CD4-positive, alpha-beta memory T cell (primary cell): ENCODE measurements around the gene KATNAL1. TPM values are rescaled to one million over a fixed set of nuclear protein-coding genes. Genes with fewer than 3 reads are reported as not detected.
"Not testable (repeated sequence)": the region's sequence is repeated elsewhere in the genome, so short reads cannot be mapped to it uniquely, and the experiment has no call there.

Experiments
- CTCF ChIA-PET: fragments of 350-600 bp; sonication (Branson Sonifier 250); formaldehyde crosslinking; loops from one replicate; lab custom pipeline; 2021; ENCODE audit warnings: inconsistent platforms; ENCODE audit not compliant: partially characterized antibody; lab: Charles Lee
- POLR2A ChIA-PET: fragments of 350-600 bp; sonication (Branson Sonifier 250); formaldehyde crosslinking; loops from one replicate; lab custom pipeline; 2021; ENCODE audit not compliant: partially characterized antibody; lab: Charles Lee
- DNase-seq, 5 donors: peaks; one replicate each; pipeline versions ENCODE4 v3.0.0 to v3.0.0-alpha.2; 2020 to 2022; ENCODE audit warnings: mixed read lengths in 1 of 5
- H3K27ac ChIP-seq: one replicate; pipeline ENCODE4 v1.7.0; 2013; ENCODE audit warnings: low read depth, low read length
- H3K27me3 ChIP-seq: 2 replicates; pipeline ENCODE4 v1.7.0; 2013; ENCODE audit warnings: mild to moderate bottlenecking, low read length, moderate library complexity; ENCODE audit not compliant: insufficient read depth
- H3K36me3 ChIP-seq: 2 replicates; pipeline ENCODE4 v1.7.0; 2013; ENCODE audit warnings: mild to moderate bottlenecking, low read length, moderate library complexity; ENCODE audit not compliant: insufficient read depth
- H3K4me1 ChIP-seq: 2 replicates; pipeline ENCODE4 v1.7.0; 2013; ENCODE audit warnings: mild to moderate bottlenecking, low read length, moderate library complexity; ENCODE audit not compliant: insufficient read depth
- H3K4me3 ChIP-seq, 2 donors: one replicate each; pipeline ENCODE4 v1.7.0; 2013; ENCODE audit warnings: low read length in 2 of 2, mild to moderate bottlenecking in 1 of 2
- H3K9me3 ChIP-seq, 2 donors: one replicate each; pipeline ENCODE4 v1.7.0; 2013; ENCODE audit warnings: low read length in 2 of 2, control low read depth in 1 of 2; ENCODE audit not compliant: control insufficient read depth in 1 of 2
- H3K27ac Mint-ChIP-seq, 7 donors: one replicate each; pipeline ENCODE4 v1.8.0; 2020 to 2021; ENCODE audit warnings: mixed read lengths in 7 of 7, mild to moderate bottlenecking in 6 of 7, inconsistent platforms in 3 of 7, moderate library complexity in 3 of 7
- H3K27me3 Mint-ChIP-seq, 2 donors: one replicate each; pipeline ENCODE4 v1.8.0; 2020 to 2021; ENCODE audit warnings: mixed read lengths in 2 of 2
- H3K36me3 Mint-ChIP-seq, 2 donors: one replicate each; pipeline ENCODE4 v1.8.0; 2020 to 2021; ENCODE audit warnings: mixed read lengths in 2 of 2, inconsistent platforms in 1 of 2, mild to moderate bottlenecking in 1 of 2
- H3K4me1 Mint-ChIP-seq, 4 donors: one replicate each; pipeline ENCODE4 v1.8.0; 2020 to 2021; ENCODE audit warnings: mixed read lengths in 4 of 4, mild to moderate bottlenecking in 1 of 4
- H3K4me3 Mint-ChIP-seq, 8 donors: one replicate each; pipeline ENCODE4 v1.8.0; 2020 to 2021; ENCODE audit warnings: mixed read lengths in 8 of 8, mild to moderate bottlenecking in 7 of 8, moderate library complexity in 6 of 8, inconsistent platforms in 3 of 8
- H3K9me3 Mint-ChIP-seq, 8 donors: one replicate each; pipeline ENCODE4 v1.8.0; 2020 to 2021; ENCODE audit warnings: mixed read lengths in 8 of 8, mild to moderate bottlenecking in 5 of 8, inconsistent platforms in 3 of 8, moderate library complexity in 1 of 8
- intact Hi-C: fragments of 100-400 bp; cut with micrococcal nuclease; formaldehyde crosslinking; loops from one replicate; pipeline ENCODE4 v1.15.1; 2023
- polyA plus RNA-seq, 2 donors: library from polyadenylated mRNA; unstranded; fragments of 300-500 nt; fragmentation: Illumina TruSeq; gene quantifications; one replicate each; pipeline ENCODE4 v1.2.3, GENCODE V29; 2021
- total RNA-seq, 2 experiments: library from RNA; stranded (reverse); gene quantifications; one replicate each; pipeline ENCODE4 v1.2.3, GENCODE V29; 2021

KATNAL1 gene
- total and polyA plus RNA-seq, 4 experiments from 2014 or later, result 1.7 to 6.4 (median 4.8) TPM

DNA sequence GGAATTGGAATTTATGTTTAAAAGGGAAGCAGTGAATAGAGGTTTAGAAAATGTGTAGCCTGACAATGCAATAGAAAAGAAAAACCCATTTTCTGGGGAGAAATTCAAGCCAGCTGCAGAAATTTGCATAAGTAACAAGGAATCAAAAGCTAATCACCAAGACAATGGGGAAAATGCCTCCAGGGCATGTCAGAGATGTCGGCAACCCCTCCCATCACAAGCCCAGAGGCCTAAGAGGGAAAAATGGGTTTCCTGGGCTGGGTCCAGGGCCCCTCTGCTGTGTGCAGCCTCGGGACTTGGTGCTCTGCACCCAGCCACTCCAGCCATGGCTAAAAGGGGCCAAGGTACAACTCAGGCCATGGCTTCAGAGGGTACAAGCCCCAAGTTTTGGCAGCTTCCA is 21.3 kb downstream of the KATNAL1 start:
- CTCF ChIA-PET, H3K4me3 Mint-ChIP-seq: not testable (repeated sequence)

GRCh38 chr13:30276178-30276577 is 31.2 kb downstream of the KATNAL1 start:
- intact Hi-C loops, result no loop called here
- Histone ChIP-seq H3K9me3 (no peaks in the 10 kb centered on the region), H3K36me3 (no peaks in the 10 kb centered on the region), H3K27ac (no peak overlapping the region), H3K27me3 (no peaks in the 10 kb centered on the region), H3K4me1 (no peaks in the 10 kb centered on the region), H3K4me3 (no peak overlapping the region)
- H3K9me3 Mint-ChIP-seq, result peaks cover 0 to 3% (median 0%) of the 10 kb centered on the region in 8 donors
- no peak overlapping the region for H3K4me3 Mint-ChIP-seq
- ChIA-PET CTCF (interaction anchor here (0.8 to 1.0 kb wide), 2 partner anchors 17 to 96 kb away, joined by 3 to 4 read pairs; no protein-coding TSS in a partner anchor), POLR2A (interaction anchor here (1.1 kb wide), 1 partner anchor 31 kb away, joined by 4 read pairs; the partner anchor contains the start of gene KATNAL1)
- no peaks in the 10 kb centered on the region for H3K27me3 Mint-ChIP-seq
- DNase-seq, result no peak
- H3K36me3 Mint-ChIP-seq, result peaks cover 11 to 24% of the 10 kb centered on the region in 2 donors
- H3K4me1 Mint-ChIP-seq, result peaks cover 6 to 20% (median 11%) of the 10 kb centered on the region in 4 donors
- H3K27ac Mint-ChIP-seq, result peak overlapping the region in 1 of 7 donors; percentile 73

More for the DNA sequence above, 21.3 kb downstream of the KATNAL1 start:
- H3K36me3 ChIP-seq, POLR2A ChIA-PET, H3K27ac Mint-ChIP-seq, H3K4me1 ChIP-seq, H3K27ac ChIP-seq, H3K4me1 Mint-ChIP-seq, DNase-seq, intact Hi-C loops, H3K27me3 Mint-ChIP-seq, H3K4me3 ChIP-seq, H3K9me3 ChIP-seq, H3K27me3 ChIP-seq, H3K9me3 Mint-ChIP-seq: not testable (repeated sequence)
- peaks cover 2 to 14% of the 10 kb centered on the region in 2 donors for H3K36me3 Mint-ChIP-seq

DNA sequence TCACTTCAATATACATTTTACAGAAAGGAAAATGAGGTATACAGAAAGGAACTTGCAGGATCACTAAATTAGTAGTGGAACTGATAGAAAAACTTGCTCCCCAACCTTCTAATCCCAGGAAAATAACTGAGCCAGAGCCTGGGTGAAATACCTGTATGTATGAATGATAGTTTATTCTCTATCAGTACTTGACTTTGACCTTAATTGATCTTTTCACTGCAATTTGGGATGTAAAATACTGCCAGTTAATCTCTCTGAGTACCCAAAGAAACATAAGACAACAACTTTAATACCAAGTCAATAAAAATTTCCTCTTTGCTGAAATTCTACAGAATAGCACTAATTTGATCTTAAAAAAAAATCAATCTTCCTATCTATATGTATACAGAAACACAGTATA is 33.3 kb downstream of the KATNAL1 start:
- Mint-ChIP-seq H3K27ac (no peak overlapping the region), H3K9me3 (peaks cover 0 to 3% (median 0%) of the 10 kb centered on the region in 8 donors), H3K4me1 (peaks cover 6 to 20% (median 12%) of the 10 kb centered on the region in 4 donors), H3K27me3 (no peaks in the 10 kb centered on the region), H3K36me3 (peaks cover 11 to 21% of the 10 kb centered on the region in 2 donors), H3K4me3 (no peak overlapping the region)
- no peak for DNase-seq
- Histone ChIP-seq H3K4me1 (no peaks in the 10 kb centered on the region), H3K27me3 (no peaks in the 10 kb centered on the region), H3K27ac (no peak overlapping the region), H3K9me3 (no peaks in the 10 kb centered on the region), H3K4me3 (no peak overlapping the region), H3K36me3 (no peaks in the 10 kb centered on the region)
- ChIA-PET POLR2A (no interaction called here), CTCF (no interaction called here)
- intact Hi-C loops, result no loop called here

- CTCF ChIA-PET, DNase-seq, H3K27me3 ChIP-seq, H3K27me3 Mint-ChIP-seq, H3K9me3 Mint-ChIP-seq, H3K4me3 Mint-ChIP-seq, H3K4me1 Mint-ChIP-seq, H3K27ac Mint-ChIP-seq, intact Hi-C loops, POLR2A ChIA-PET, H3K36me3 ChIP-seq, H3K9me3 ChIP-seq, H3K4me1 ChIP-seq, H3K27ac ChIP-seq, H3K4me3 ChIP-seq: not testable (repeated sequence)
- peaks cover 6 to 19% of the 10 kb centered on the region in 2 donors for H3K36me3 Mint-ChIP-seq
These were observed 37.3 kb downstream of the KATNAL1 start for GRCh38 chr13:30270035-30270434.

GRCh38 chr13:30268673-30269072 is 38.7 kb downstream of the KATNAL1 start:
- Mint-ChIP-seq H3K27ac (peak overlapping the region in 2 of 7 donors; percentile 27 to 65), H3K4me3 (no peak overlapping the region), H3K9me3 (peaks cover 0 to 2% (median 0%) of the 10 kb centered on the region in 8 donors), H3K4me1 (peaks cover 0 to 9% (median 4%) of the 10 kb centered on the region in 4 donors), H3K27me3 (no peaks in the 10 kb centered on the region), H3K36me3 (peaks cover 2 to 12% of the 10 kb centered on the region in 2 donors)
- ChIA-PET POLR2A (no interaction called here), CTCF (no interaction called here)
- intact Hi-C loops, result no loop called here
- Histone ChIP-seq H3K9me3 (no peaks in the 10 kb centered on the region), H3K27ac (no peak overlapping the region), H3K4me1 (no peaks in the 10 kb centered on the region), H3K4me3 (no peak overlapping the region), H3K36me3 (no peaks in the 10 kb centered on the region), H3K27me3 (no peaks in the 10 kb centered on the region)
- DNase-seq, result no peak

DNA sequence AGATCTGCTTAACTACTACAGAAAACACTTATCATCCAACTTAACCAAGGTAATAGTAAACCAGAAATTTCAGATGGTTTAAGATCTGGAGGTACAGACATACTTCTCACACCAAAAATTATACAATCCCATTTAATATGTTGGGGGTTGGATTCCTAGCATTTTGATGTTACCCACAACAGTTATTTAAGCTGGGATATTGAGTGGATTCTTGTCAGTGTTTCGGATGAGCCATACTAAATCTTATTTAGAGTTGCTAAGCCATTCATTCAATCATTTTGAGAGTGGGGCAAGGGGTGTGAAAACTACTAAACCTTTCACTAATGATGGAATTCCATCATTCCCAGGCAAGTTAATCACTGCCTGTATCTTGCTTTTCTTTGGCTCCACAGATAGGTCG is 40.6 kb downstream of the KATNAL1 start:
- H3K4me1 Mint-ChIP-seq, result peaks cover 0 to 4% (median 3%) of the 10 kb centered on the region in 4 donors
- Histone ChIP-seq H3K27ac (no peak overlapping the region), H3K4me3 (no peak overlapping the region), H3K27me3 (no peaks in the 10 kb centered on the region), H3K9me3 (no peaks in the 10 kb centered on the region), H3K4me1 (no peaks in the 10 kb centered on the region), H3K36me3 (no peaks in the 10 kb centered on the region)
- intact Hi-C loops, result no loop called here
- ChIA-PET POLR2A (interaction anchor here (1.3 kb wide), 1 partner anchor 152 kb away, joined by 3 read pairs; no protein-coding TSS in a partner anchor), CTCF (no interaction called here)
- no peak overlapping the region for H3K4me3 Mint-ChIP-seq
- peaks cover 2 to 8% of the 10 kb centered on the region in 2 donors for H3K36me3 Mint-ChIP-seq
- peaks cover 0 to 2% (median 0%) of the 10 kb centered on the region in 8 donors for H3K9me3 Mint-ChIP-seq
- H3K27me3 Mint-ChIP-seq, result no peaks in the 10 kb centered on the region
- DNase-seq, result no peak
- no peak overlapping the region for H3K27ac Mint-ChIP-seq

GRCh38 chr13:30259149-30259733 is 48.1 kb downstream of the KATNAL1 start:
- H3K9me3 Mint-ChIP-seq, H3K4me1 ChIP-seq, H3K9me3 ChIP-seq, H3K27me3 Mint-ChIP-seq, H3K27me3 ChIP-seq, DNase-seq, H3K27ac ChIP-seq, intact Hi-C loops, H3K36me3 Mint-ChIP-seq, H3K4me3 ChIP-seq, H3K36me3 ChIP-seq, POLR2A ChIA-PET, H3K27ac Mint-ChIP-seq: not testable (repeated sequence)
- Mint-ChIP-seq H3K4me1 (peaks cover 0 to 21% (median 7%) of the 10 kb centered on the region in 4 donors), H3K4me3 (peak overlapping the region in 2 of 8 donors; percentile 15 to 46)
- CTCF ChIA-PET, result interaction anchor here (1.0 kb wide), 1 partner anchor 17 kb away, joined by 4 read pairs; no protein-coding TSS in a partner anchor
